GM08714 (cell line): Measurements from ENCODE around the gene GKN2.
"Not testable (repeated sequence)": the region's sequence is repeated elsewhere in the genome, so short reads cannot be mapped to it uniquely, and the experiment has no call there.

Experiments used
- H3K4me3 ChIP-seq: fragments of 200-500 bp; sonication (Bioruptor generic); 2 replicates; pipeline ENCODE4 v1.5.1; 2014; ENCODE audit warnings: mild to moderate bottlenecking, low read length, inconsistent platforms
- ZNF274 ChIP-seq: IDR thresholded peaks from 2 replicates; pipeline ENCODE4 v1.6.1; 2012; ENCODE audit warnings: mild to moderate bottlenecking, low read depth, low read length

GKN2 gene

DNA sequence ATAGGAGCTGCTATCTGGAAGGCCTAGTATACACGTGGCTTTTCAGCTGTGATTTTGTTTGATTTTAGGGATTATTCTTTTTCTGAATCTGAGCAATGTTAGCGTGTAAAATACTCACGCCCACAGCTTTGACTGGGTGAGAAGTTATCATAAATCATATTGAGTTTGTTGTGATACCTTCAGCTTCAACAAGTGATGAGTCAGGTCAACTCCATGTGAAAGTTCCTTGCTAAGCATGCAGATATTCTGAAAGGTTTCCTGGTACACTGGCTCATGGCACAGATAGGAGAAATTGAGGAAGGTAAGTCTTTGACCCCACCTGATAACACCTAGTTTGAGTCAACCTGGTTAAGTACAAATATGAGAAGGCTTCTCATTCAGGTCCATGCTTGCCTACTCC, 21.6 kb upstream of the GKN2 start, which contains the start of gene GKN1:
Gene GKN1, plus strand, starts transcription at position 386 of the 400 bp plus-strand sequence. CDS start 42 bp downstream, outside the sequence.
- no peak for TF ChIP-seq ZNF274
- H3K4me3 ChIP-seq: no peak within 1 kb of the TSS

DNA sequence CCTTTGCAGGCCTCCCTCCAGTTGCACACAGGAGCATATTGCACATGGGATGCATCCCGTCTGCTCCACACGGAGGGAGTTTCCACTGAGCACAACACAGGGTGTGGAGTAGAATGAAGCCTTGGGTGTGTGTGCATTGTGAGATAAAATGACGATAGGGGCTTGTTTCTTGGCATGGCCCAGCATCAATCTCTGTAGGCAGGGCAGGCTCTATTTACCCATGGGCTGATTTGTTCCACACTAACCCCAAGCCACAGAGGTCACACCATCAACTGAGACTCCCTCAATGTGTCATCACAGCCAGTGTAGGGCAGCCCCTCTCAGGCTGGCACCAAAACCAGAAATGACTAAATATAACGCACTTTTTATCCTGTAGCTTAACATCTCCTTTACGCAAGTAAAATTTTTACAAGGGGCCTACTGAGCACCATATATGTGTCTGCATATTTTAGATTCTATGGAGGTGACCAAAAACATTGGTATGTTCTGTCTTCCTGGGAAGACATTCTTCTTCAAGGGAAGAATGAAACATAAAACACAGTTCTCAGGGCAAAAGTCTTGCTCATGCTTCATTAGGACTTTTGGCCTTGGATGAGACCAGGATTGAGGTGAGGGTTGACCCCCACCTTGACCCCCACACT, 19.0 kb upstream of the GKN2 start:
- H3K4me3 ChIP-seq: no peak overlapping the region
- TF ChIP-seq ZNF274: no peak

DNA sequence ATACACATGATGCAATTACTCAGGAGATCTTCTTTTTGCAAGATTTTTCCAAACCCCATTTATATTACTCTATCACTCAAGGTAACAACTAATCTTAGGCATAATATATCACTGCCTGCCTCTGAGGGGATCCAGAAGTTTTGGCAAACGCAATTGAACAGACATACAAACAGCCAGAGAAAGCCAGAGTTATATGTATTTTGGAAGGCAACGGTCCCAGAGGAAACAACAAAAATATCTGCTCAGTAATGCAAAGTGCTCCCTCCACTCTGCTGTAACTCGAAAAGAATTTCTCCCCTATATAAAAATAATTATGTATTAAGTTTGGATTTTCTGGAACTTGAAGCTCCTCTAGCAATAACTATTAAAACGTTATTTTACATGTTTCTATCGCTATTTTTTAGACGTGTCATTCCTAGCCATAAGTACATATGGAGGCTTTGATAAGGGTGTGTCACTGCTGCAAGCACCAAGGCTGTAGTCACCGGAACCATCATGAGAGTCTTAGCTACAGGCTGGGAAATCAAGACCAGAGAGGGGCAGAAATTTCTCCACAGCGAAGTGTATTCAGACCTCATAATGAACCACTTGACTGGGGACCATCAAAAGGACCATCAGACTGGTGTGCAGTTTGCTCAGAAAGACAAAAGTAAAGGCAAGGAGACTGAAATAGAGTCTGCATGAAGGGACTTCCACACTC, 18.0 kb upstream of the GKN2 start:
- TF ChIP-seq ZNF274: no peak

DNA sequence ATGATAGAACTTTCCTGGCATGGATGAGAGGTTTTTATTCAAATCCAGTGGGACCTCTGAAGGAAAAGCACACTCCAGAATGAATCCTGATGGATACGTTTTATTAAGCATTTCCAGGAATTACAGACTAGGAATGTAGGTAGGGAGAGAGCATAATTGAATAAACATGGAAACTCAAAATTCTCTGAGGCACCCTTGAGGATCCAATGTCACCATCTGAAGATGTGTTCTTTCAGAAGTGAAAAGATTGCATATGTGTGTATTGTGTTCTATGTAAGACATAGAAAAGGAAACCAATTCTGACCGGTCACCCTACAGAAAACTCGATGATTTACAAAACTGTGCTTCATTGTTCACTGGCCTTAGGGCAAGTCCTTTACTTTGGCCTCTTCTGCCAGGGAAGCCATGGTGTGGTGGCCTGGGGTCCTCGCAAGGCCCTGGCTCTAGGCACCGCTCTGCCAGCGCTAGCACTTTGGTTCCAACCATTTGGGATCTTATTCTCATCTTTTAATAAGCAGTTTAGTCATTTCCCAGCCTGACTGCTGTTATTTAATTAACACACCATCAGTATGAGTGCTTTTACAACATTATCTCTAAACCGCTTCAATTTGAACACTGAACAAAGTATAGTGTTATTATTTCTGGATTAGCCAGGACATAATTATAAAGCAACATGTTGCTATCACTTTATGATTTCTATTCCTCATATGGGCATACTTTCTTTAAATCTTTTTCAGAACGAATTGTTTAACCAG, 17.2 kb upstream of the GKN2 start:
- H3K4me3 ChIP-seq: no peak overlapping the region
- TF ChIP-seq ZNF274: no peak

More for the DNA sequence above, 18.0 kb upstream of the GKN2 start:
- H3K4me3 ChIP-seq: no peak overlapping the region

DNA sequence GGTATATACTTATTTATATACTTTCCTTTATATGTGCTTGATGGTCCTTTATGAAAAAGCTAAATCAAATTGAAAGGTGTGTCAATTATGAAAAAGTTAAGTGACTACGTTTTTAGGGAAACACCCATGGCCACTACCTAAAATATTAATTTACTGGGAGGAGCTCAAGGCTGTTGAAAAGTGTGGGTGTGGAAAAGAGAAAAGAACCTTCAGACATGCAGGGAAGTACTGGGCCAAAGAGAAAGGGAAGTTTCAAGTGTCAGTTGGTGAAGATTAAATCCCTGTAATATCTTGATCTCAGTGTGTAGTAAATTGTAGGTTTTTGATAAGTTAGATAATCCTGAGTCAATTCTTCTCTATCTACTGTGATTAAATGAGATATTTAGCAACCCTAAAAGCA, 15.5 kb upstream of the GKN2 start:
- TF ChIP-seq ZNF274: no peak
- H3K4me3 ChIP-seq: no peak overlapping the region

DNA sequence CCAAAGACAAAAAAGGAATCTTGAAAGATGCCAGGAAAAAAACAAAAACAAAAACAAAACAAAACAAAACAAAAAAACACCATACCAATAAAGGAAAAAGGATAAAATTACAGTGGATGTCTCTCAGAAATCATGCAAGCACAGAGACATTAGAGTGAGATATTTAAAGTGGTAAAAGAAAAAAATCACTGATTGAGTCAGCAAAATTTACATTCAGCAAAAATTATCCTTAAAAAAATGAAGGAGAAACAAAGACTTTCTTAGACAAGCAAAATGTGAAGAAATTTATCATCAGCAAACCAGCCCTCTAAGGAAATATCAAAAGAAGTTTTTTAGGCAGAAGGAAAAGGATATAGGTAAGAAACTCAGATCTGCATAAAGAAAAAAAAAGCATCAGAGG, 11.6 kb upstream of the GKN2 start:
- TF ChIP-seq ZNF274: no peak
- no peak overlapping the region for H3K4me3 ChIP-seq

DNA sequence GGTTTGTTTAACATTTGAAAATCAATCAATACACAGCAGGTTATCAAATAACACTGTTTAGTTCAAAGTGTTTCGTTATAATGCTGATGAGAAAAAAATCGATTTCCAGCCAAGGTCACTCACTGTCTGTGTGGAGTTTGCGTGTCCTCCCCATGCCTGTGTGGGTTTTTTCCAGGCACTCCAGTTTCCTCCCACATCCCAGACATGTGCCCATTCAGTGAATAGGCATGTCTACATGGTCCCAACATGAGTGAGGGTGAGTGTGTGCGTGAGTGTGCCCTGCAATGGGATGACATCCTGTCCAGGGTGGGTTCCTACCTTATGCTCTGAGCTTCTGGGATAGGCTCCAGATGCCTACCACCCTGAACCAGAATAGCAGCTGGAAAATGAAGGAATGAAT, 8.7 kb upstream of the GKN2 start:
- TF ChIP-seq ZNF274: no peak

DNA sequence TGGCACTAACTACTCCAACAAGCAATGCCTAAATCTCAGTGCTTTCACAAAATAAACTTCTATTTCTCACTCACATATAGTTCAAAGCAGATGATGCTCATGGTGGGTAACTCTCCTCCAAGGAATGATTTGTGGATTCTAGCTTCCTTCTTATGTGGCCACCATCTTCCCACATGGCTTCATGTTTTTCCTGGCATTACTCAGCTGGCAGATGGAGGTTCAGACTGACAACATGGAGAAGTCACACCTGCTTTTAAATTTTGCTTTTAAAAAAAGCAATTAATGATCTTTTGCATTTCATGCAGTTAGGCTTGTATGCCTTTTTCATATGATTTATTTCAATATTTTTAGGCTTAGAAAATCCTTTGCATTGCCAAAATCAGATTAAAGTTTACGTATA, 6.3 kb upstream of the GKN2 start:
- no peak overlapping the region for H3K4me3 ChIP-seq
- no peak for TF ChIP-seq ZNF274

More for the DNA sequence above, 8.7 kb upstream of the GKN2 start:
- H3K4me3 ChIP-seq: no peak overlapping the region

DNA sequence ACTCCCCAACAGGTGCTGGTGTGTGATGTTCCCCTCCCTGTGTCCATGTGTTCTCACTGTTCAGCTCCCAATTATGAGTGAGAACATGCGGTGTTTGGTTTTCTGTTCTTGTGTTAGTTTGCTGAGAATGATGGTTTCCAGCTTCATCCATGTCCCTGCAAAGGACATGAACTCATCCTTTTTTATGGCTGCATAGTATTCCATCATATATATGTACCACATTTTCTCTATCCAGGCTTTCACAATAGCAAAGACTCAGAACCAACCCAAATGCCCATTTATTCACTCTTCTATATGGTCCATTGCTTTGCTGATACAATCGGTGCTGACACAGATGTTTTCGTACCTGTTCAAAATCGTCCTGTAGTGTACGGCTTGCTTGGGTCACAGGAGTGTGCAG, 2.7 kb upstream of the GKN2 start:
- H3K4me3 ChIP-seq: not testable (repeated sequence)

DNA sequence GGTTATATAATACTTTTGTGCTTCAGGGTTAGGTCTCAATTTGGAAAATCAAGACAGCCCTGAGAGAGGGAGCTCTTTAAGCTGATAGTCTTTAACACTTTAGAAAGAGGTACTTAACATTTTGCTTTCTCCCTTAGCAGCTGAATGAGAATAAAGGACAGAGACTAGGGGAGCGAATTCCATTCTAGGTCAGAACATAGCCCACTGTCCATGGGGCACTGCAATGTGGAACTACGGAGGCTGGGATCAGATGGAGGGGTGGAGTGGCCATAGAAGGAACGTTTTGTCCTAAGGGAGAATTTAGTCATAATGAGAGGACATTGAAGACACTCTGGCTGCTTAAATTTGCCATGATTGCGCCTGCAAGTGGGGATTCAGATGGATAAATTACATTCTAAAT, 794 bp downstream of the GKN2 start:
- H3K4me3 ChIP-seq: no peak overlapping the region
- TF ChIP-seq ZNF274: no peak

DNA sequence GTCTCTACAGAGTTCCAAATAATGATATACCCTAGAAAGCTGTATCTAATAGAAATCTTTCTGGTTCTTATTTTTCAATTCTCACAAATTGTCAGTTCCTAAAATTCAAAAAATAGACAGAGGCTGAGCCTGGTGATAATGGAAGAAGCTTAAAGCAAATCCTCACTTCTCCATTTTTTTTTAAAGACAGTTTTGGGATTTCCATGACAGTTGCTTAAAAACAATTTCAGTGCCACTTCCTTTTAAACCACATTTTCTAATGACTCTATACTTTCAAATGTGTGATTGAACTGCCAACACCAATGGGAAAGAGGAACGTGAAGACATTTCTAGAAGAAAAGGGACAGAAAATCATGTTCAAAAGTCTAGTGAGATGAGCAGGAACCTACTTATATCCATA, 4.0 kb downstream of the GKN2 start:
- H3K4me3 ChIP-seq: no peak overlapping the region
- TF ChIP-seq ZNF274: no peak

DNA sequence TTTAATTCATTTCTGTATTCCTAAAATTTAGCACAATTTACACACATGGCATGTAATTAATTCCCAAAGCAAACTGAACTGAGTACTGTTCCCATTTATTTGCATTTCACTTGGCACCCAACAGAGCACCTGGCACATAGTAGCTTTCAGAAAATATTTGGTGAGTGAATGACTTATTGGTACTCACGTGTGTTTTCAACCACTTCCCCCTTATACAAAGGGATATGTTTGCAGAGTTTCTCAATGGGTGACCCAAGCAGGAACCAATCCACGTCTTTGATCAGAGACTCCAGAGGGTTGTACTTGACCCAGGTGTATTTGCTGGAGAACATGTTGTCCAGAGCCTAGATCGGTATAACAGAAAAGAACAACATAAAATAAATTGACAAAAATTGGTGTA, 6.6 kb downstream of the GKN2 start:
- H3K4me3 ChIP-seq: no peak overlapping the region
- no peak for TF ChIP-seq ZNF274

DNA sequence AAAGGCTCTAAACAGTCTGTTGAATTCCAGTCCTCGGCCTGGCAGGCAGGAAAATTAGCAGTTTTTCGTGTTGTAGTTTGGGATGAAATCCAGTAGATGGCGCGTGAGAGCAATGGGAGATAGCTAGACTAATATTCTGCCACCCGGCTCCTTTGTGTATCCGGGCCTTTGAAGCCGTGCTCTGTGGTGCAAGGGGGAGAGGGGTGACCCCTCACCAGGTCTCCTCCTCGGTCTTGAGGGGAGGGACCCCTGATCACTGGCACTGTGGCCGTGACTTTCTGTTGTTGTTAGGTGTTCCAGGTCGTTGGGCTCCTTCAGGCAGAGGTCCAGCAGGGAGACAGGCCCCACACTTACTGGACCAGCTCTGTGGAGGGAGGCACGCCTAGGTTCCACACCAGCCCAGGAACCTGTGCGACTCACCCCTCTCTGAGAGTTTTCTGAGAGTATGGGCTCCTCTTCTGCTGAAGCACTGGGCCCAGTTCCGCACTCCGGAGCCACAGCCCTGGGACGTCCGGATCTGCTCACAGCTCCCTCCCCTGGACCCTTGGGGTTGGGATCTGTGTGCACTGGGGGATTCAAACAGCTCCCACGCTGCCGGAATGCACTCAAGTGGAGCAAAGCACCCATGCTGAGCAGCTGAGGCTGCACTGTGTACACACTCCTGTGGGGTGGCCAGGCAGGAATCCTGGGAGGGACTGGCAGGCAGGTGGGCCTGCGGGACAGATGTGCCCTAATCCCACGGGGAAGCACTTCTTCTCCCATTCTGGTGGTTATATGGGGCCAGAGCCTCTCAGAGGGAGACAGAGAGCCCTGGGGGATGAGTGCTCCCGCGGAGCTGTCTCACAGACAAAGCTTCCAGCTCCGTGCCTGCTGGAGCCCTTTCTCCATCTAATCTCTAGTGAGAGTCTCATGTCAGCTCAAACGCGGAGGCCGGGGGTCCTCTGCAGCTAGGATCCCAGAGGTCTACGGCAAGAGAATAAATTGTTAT, 8.8 kb downstream of the GKN2 start:
- H3K4me3 ChIP-seq: no peak overlapping the region
- TF ChIP-seq ZNF274: no peak

DNA sequence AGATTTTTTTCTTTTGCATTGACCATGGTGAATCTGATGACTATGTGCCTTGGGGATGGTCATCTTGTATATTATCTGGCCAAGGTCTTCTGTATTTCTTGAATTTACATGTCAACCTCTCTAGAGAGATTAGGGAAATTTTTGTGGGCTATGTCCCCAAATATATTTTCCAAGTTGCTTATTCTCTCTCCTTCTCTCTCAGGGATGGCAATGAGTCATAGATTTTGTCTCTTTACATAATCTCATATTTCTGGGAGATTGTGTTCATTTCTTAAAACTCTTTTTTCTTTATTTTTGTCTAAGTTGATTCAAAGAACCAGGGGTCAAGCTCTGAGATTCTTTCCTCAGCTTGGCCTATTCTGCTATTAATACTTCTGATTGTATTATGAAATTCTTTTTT, 9.9 kb downstream of the GKN2 start:
- no peak for TF ChIP-seq ZNF274
- no peak overlapping the region for H3K4me3 ChIP-seq

DNA sequence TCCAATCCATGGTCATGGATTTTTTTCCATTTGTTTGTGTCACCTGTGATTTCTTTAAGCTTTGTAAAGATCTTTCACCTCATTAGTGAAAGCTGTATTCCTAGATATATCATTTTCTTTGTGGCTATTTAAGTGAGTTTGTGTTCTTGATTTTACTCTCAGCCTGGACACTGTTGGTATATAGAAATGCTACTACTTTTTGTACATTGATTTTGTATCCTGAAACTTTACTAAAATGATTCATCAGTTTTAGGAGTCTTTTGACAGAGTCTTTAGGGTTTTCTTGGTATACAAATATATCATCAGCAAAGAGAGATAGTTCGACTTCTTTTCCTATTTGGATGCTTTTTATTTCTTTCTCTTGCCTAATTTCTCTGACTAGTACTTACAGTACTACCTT, 12.3 kb downstream of the GKN2 start:
- no peak for TF ChIP-seq ZNF274
- H3K4me3 ChIP-seq: no peak overlapping the region
